Anterior cingulate cortex (tissue), 58 donors: ENCODE data around the gene RYR1.
"Not testable (repeated sequence)": the region's sequence is repeated elsewhere in the genome, so short reads cannot be mapped to it uniquely, and the experiment has no call there.

Experiments
- DNase-seq, 58 donors: peaks; one replicate each; lab custom pipeline; 2025; lab: John Stamatoyannopoulos, UW

The RYR1 gene

DNA sequence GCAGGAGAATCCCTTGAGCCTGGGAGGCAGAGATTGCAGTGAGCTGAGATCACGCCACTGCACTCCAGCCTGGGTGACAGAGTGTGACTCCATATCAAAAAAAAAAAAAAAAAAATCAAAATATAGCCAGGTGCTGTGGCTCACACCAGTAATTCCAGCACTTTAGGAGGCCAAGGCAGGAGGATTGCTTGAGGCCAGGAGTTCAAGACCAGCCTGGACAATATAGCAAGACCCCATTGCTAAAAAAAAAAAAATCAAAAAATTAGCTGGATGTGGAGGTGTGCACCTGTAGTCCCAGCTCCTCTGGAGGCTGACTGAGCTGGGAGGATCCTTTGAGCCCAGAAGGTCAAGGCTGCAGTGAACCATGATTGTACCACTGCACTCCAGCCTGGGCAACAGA is 119.7 kb downstream of the RYR1 start:
- not testable (repeated sequence) for DNase-seq

DNA sequence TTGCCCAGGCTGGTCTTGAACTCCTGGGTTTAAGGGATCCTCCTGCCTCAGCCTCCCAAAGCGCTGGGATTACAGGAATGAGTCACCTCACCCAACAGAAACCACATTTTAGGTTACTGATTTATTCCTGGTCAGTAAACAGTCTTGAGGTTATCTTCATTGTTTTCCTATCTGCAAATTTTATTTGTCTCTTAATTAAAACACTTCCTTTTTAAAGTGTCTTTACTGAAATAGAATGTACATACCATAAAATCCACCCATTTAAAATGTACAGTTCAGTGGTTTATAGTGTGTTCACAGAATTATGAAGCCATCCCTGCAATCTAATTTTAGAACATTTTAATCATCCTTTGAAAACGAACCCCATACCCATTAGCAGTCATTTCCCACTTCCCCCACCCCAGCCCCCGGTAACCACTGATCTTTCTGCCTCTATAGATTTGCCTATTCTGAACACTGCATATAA is 121.2 kb downstream of the RYR1 start:
- no peak for DNase-seq

DNA sequence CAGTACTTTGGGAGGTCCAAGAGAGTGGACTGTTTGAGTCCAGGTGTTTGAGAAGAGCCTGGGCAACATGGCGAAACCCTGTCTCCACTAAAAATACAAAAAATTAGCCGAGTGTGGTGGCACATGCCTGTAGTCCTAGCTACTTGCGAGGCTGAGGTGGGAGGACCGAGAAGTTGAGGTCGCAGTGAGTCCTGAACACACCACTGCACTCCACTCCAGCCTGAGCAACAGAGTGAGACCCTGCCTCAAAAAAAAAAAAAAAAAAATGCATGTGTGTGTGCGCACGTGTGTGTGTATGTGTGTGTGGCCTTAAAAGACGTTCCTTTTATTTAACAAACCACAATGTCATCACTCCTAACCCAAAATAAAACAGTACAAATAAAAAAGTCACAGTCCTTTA is 121.7 kb downstream of the RYR1 start:
- DNase-seq = no peak

- DNase-seq = no peak
These were observed 123.2 kb downstream of the RYR1 start for GRCh38 chr19:38556521-38557174.

DNA sequence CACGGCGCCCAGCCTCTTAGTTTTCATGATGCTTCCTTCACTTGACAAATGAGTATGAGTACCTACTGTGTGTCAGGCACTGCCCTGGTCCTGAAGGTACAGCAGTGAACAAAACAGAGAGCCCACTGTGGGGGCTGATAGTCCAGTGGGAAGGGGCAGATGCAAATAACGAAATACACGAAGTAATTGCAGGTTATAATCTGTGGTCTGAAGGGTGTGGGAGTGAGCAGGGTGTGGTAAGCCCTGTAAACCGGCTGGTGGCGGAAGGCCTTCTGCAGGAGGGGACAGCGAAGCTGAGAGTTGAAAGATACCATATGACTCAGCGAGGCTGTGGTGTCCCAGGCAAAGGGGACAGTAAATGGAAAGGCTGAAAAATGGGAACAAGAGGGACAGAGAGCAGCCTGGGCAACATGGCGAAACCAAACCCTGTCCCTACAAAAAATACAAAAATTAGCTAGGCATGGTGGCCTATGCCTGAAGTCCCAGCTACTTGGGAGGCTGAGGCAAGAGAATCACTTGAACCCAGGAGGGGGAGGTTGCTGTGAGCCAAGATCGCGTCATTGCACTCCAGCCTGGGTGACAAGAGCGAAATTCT is 123.8 kb downstream of the RYR1 start:
- DNase-seq = no peak

DNA sequence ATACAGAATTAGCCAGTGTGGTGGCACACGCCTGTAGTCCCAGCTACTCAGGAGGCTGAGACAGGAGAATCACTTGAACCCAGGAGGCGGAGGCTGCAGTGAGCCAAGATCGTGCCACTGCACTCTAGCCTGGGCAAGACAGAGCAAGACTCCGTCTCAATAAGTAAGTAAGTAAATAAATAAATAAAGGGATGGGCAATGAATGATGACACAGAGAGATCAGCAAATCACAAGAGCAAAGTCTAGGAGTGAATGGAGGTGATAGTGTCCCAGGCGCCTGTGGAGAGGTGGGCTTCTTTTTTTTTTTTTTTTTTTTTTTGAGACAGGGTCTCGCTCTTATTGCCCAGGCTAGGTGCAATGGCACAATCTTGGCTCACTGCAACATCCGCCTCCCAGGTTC is 125.4 kb downstream of the RYR1 start:
- DNase-seq = not testable (repeated sequence)

DNA sequence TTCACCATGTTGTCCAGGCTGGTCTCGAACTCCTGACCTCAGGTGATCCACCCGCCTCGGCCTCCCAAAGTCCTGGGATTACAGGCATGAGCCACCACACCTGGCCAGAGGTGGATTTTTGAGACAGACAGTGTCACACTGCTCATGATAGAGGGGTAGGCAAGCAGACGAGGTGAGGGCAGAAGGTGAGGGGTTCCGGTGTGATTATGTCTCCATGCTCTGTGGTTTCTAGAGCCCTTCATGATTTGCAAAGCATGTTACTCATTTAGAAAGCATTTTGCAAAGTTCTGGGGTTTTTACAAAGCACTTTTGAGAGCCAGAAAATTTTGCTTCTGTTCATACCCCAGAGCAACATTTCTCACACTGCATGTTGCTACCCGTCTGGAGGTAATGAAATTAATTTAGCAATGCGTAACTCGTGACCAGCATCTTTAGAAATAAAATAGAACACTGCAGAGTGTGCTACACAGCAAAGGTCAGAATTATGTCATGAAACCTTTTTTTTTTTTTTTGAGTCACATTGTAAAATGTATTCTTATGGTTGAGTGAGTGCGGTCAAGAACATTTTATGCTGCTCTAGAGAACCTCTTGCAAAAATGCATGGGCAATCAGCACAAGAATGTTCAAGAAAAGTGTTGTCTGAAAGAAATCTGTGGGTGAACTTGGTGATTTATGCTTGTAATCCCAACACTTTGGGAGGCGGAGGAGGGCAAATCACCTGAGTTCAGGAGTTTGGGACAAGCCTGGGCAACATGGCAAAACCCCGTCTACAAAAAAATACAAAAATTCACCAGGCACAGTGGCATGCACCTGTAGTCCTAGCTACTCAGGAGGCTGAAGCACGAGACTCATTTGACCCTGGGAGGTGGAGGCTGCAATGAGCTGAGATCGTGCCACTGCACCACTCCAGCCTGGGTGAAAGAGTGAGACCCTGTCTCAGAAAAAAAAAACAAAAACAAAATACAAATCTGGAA is 126.2 kb downstream of the RYR1 start:
- no peak for DNase-seq

DNA sequence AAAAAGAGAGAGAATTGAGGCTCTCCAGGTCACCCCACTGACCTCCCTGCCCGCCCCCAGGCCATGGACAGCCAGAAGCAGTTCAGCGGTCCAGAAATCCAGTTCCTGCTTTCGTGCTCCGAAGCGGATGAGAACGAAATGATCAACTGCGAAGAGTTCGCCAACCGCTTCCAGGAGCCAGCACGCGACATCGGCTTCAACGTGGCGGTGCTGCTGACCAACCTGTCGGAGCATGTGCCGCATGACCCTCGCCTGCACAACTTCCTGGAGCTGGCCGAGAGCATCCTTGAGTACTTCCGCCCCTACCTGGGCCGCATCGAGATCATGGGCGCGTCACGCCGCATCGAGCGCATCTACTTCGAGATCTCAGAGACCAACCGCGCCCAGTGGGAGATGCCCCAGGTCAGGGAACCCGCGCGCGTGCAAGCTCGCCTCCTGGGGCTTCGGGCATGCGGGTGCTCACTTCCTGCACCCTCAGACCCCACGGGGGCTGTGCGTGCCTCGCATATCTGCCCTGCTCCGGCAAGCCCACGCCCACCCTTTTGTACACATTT is 127.6 kb downstream of the RYR1 start:
- no peak for DNase-seq

DNA sequence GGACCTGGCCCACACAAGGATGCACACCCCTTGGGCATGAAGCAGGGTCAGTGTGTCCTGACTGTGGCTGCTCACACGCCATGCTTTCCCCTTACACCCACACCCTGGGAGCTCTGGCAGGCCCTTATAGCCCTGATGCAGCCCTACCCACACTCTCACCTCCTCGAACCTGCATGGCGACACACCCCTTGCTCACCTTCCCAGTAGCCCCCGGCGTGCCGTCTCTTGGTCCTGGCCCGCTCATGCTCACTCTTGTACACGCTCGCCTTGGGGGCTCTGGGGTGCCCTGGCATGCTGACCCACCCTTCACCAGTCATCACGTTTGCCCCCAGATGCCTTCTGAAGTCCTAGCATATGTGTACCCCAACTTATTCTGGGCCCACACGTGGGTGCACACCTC is 128.2 kb downstream of the RYR1 start:
- no peak for DNase-seq

DNA sequence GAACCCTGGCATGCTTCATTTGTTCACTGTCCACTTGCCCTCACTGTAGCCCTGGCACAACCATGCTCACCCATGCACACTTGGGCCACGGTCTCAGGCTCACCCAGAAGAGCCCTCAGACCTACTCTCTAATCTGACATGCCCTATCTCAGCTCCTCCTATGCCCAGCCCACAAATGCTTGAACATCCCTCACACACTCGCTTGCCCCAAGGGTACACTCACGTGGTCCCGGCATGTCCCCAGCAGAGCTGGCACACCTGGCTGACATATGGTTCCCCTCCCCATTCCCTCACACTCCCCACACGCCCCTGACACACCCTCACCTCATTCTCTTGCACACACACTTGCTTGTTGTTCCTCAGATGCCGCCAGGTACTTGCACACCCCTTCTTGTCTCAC is 128.6 kb downstream of the RYR1 start:
- DNase-seq = no peak

- DNase-seq = no peak
These were observed 130.0 kb downstream of the RYR1 start for GRCh38 chr19:38563475-38563874.

GRCh38 chr19:38564981-38565690 is 131.6 kb downstream of the RYR1 start:
- no peak for DNase-seq

DNA sequence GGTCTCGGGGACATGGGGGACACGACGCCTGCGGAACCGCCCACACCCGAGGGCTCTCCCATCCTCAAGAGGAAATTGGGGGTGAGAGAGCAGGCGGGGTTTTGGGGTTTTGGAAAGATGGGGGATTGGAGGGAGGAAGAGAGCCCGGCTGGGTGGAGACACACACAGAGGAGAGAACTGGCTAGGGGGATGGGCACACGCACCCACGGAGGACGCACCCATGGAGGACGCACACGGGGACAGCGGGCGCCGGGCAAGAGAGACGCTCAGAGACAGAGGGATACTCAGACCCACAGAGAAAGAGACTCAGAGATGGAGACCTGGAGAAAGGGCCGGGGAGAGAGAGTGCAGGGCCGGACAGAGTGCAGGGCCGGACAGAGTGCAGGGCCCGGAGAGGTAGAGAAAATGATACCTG is 132.2 kb downstream of the RYR1 start:
- DNase-seq = no peak

DNA sequence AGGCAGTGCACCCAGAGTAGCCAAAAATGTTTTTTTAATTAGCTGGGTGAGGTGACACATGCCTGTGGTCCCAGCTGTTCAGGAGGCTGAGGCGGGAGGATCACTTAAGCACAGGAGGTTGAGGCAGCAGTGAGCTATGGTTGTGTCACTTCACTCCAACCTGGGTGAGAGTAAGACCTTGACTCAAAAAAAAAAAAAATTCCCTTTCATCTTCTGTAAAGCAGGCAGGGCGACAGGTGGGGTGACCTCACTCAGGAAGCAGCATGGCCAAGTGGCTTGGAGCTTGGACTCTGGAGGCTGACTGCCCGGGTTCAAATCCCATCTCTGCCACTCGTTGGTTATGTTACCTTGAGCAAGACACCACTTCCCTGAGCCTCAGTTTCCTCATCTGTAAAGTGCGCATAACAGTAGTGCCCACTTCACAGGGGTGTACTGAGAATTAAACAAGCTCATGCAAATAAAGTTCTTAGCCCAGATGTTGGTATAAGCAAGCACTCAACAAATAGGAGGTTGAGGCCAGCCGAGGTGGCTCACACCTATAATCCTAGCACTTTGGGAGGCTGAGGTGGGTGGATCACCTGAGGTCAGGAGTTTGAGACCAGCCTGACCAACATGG is 136.0 kb downstream of the RYR1 start:
- no peak for DNase-seq

DNA sequence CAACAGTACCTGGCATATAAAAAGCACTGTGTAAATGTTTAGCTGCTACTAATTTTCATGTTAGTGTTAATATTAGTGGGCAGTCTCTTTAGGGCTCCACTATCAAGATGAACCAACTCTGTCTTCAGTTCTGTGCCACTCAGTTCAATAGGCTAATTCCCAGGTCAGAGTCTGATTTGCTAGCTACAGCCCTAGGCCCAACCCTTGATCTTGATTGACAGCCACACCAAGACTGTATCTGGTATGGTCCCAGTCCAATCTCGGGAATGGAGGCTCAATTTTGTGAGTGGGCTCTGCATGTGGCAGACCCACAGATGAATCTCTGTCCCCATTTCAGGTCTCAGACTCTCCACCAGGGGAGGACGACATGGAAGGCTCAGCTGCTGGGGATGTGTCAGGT is 138.2 kb downstream of the RYR1 start:
- DNase-seq = no peak

DNA sequence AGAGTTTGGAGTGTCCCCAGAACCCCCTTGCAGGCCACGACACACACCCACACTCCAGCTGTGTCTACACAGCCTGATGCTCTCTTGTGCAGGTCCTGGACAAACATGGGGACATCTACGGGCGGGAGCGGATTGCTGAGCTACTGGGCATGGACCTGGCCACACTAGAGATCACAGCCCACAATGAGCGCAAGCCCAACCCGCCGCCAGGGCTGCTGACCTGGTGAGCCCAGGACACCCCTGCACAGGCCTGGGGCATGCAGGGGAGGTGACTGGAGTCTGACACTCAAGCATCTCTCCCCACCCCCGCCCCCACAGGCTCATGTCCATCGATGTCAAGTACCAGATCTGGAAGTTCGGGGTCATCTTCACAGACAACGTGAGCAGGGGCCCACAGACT is 144.3 kb downstream of the RYR1 start:
- no peak for DNase-seq

DNA sequence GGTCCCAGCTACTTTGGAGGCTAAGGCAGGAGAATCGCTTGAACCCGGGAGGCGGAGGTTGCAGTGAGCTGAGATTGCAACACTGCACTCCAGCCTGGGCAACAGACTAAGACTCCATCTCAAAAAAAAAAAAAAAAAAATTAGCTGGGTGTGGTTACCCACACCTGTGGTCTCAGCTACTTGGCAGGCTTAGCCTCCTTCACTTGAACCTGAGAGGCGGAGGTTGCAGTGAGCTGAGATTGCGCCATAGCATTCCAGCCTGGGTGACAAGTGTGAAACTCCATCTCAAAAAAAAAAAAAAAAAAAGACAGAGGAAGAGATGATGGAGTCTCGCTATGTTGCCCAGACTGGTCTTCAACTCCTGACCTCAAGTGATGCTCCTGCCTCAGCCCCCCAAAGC is 145.8 kb downstream of the RYR1 start:
- not testable (repeated sequence) for DNase-seq

GRCh38 chr19:38580080-38580479 is 146.6 kb downstream of the RYR1 start:
- no peak for DNase-seq

DNA sequence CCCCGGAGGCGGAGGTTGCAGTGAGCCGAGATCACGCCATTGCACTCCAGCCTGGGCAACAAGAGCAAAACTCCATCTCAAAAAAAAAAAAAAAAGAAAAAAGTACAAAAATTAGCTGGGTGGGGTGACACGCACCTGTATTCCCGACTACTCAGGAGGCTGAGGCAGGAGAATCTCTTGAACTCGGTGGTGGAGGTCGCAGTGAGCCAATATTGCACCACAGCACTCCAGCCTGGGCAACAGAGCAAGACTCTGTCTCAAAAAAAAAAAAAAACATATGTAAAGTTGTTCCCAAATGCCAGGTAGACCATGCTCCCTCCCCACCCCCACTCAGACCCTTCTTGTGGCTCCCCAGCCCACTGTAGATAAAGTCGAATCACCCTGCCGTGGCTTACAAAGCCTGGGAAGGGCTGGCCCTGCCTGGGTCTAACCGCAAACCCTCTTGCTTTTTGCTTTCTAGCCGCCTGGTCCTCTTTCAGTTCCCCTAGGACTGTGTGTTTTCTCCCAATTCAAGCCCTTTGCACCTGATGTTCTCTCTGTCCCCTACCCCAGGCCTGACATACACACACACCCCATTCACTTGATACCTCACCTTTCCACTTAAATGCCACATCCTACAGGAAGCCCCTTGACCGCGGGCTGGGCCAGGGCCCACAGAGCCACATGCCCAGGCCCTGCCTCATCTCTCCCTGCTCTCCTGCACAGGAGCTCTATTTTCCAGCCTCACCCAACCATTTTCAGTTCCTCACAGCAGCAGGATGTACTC is 149.9 kb downstream of the RYR1 start:
- no peak for DNase-seq
